PC-3 (cell line): ENCODE results near the gene APOM. TPM values are rescaled to one million over a fixed set of nuclear protein-coding genes. Genes with fewer than 3 reads are reported as not detected.

Source experiments
- ATAC-seq: fragments of 200-7000 bp; cut with Tn5 transposase; 2 replicates; pipeline ENCODE4 v1.9.1; 2020; ENCODE audit warnings: mild to moderate bottlenecking, moderate library complexity
- BruUV-seq: library from RNA; stranded (reverse); fragments of 400-500 nt; replicated peaks from 2 replicates; lab custom pipeline; 2021; lab: Mats Ljungman, UMichigan
- CTCF ChIA-PET: fragments of 300-600 bp; sonication (Branson Sonifier 250); formaldehyde crosslinking; loops from one replicate; lab custom pipeline; 2022; ENCODE audit warnings: antibody characterized with exemption; lab: Charles Lee
- POLR2A ChIA-PET: fragments of 300-600 bp; sonication (Branson Sonifier 250); formaldehyde crosslinking; loops from one replicate; lab custom pipeline; 2022; ENCODE audit warnings: antibody characterized with exemption; ENCODE audit not compliant: unreplicated experiment; lab: Charles Lee
- DNase-seq: peaks from one replicate; pipeline ENCODE4 v3.0.0-alpha.2; 2015
- H2AFZ ChIP-seq: fragments of 300-600 bp; sonication (generic); 2 replicates; pipeline ENCODE4 v1.6.0; 2016; ENCODE audit warnings: antibody characterized with exemption, low read length
- H3F3A ChIP-seq: fragments of 300-600 bp; sonication (generic); one replicate; pipeline ENCODE4 v1.6.0; 2017; ENCODE audit warnings: antibody characterized with exemption, low read length, control low read depth, mild to moderate bottlenecking; ENCODE audit not compliant: unreplicated experiment
- H3K27ac ChIP-seq: fragments of 300-600 bp; sonication (generic); 2 replicates; pipeline ENCODE4 v1.5.1; 2016; ENCODE audit warnings: mild to moderate bottlenecking, low read length
- H3K27me3 ChIP-seq: fragments of 300-600 bp; sonication (generic); 2 replicates; pipeline ENCODE4 v1.6.1; 2016; ENCODE audit warnings: low read length, mixed read lengths
- H3K36me3 ChIP-seq: fragments of 300-600 bp; sonication (generic); 2 replicates; pipeline ENCODE4 v1.6.1; 2016; ENCODE audit warnings: low read depth, mixed run types, low read length, mixed read lengths
- H3K4me1 ChIP-seq: fragments of 300-600 bp; sonication (generic); 2 replicates; pipeline ENCODE4 v1.5.1; 2016; ENCODE audit warnings: low read length; ENCODE audit not compliant: insufficient read depth
- H3K4me2 ChIP-seq: fragments of 300-600 bp; sonication (generic); 2 replicates; pipeline ENCODE4 v1.6.0; 2016; ENCODE audit warnings: low read length
- H3K4me3 ChIP-seq: fragments of 300-600 bp; sonication (generic); 2 replicates; pipeline ENCODE4 v1.5.1; 2016; ENCODE audit warnings: mild to moderate bottlenecking, low read length, mixed read lengths
- H3K79me2 ChIP-seq: fragments of 300-600 bp; sonication (generic); 2 replicates; pipeline ENCODE4 v1.6.1; 2017; ENCODE audit warnings: low read length, mixed read lengths
- H3K9ac ChIP-seq: fragments of 300-600 bp; sonication (generic); 2 replicates; pipeline ENCODE4 v1.6.0; 2016; ENCODE audit warnings: mild to moderate bottlenecking, low read length
- H3K9me2 ChIP-seq: fragments of 300-600 bp; sonication (generic); replicated peaks from 2 replicates; pipeline ENCODE4 v1.6.1; 2016; ENCODE audit warnings: mixed run types, low read length, mixed read lengths
- H3K9me3 ChIP-seq: fragments of 300-600 bp; sonication (generic); 2 replicates; pipeline ENCODE4 v1.6.1; 2016; ENCODE audit warnings: low read length, mixed read lengths
- H4K20me1 ChIP-seq: fragments of 300-600 bp; sonication (generic); 2 replicates; pipeline ENCODE4 v1.6.1; 2016; ENCODE audit warnings: low read length, mixed read lengths
- EZH2 ChIP-seq: fragments of 300-600 bp; sonication (generic); IDR thresholded peaks from one replicate; pipeline ENCODE4 v1.6.1; 2017; ENCODE audit warnings: antibody characterized with exemption, mild to moderate bottlenecking, low read length; ENCODE audit not compliant: unreplicated experiment
- EZH2phosphoT487 ChIP-seq: fragments of 300-600 bp; sonication (generic); IDR thresholded peaks from 2 replicates; pipeline ENCODE4 v1.6.1; 2018; ENCODE audit warnings: mild to moderate bottlenecking, antibody characterized with exemption, low read length, borderline replicate concordance
- intact Hi-C: fragments of 100-400 bp; cut with micrococcal nuclease; formaldehyde crosslinking; loops from 2 replicates; pipeline ENCODE4 v1.9.0; 2023
- total RNA-seq: library from RNA; depleted of rRNA; stranded (reverse); fragments of >200 nt; gene quantifications from 2 replicates; pipeline ENCODE4 v1.2.3, GENCODE V29; 2014
- TF ChIP-seq, protein P1 (sequence below): fragments of 300-600 bp; sonication (generic); conservative IDR thresholded peaks from 2 replicates; pipeline ENCODE4 v1.5.1; 2017; ENCODE audit warnings: antibody characterized with exemption, low read depth, mild to moderate bottlenecking, low read length

The APOM gene
- total RNA-seq, 1 experiment from 2014 or later = 2.2 TPM

DNA sequence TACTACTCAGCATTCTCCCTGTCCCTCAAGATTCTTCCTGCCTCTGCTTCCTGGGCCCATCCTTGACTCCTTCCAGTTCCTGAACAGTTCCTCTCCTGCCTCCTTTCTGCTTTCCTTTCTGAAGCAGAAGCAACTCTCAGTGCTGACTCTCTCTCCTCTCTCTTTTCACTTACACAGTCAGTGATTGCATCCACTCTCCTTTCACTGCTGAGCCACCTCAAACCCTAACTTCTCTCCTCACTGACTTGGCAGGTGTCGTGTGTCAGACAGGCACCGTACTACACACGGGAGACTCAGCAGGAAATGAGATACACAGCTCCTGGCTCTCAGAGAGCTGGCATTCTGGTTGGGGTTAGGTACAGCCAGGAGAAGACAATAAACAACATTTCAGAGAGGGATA lies 41.9 kb downstream of the APOM start:
- TF ChIP-seq EZH2 (no peak), EZH2phosphoT487 (no peak)
- TF ChIP-seq, protein P1, sequence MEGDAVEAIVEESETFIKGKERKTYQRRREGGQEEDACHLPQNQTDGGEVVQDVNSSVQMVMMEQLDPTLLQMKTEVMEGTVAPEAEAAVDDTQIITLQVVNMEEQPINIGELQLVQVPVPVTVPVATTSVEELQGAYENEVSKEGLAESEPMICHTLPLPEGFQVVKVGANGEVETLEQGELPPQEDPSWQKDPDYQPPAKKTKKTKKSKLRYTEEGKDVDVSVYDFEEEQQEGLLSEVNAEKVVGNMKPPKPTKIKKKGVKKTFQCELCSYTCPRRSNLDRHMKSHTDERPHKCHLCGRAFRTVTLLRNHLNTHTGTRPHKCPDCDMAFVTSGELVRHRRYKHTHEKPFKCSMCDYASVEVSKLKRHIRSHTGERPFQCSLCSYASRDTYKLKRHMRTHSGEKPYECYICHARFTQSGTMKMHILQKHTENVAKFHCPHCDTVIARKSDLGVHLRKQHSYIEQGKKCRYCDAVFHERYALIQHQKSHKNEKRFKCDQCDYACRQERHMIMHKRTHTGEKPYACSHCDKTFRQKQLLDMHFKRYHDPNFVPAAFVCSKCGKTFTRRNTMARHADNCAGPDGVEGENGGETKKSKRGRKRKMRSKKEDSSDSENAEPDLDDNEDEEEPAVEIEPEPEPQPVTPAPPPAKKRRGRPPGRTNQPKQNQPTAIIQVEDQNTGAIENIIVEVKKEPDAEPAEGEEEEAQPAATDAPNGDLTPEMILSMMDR = no peak
- no peak overlapping the region for H3K4me3 ChIP-seq
- H3K9me3 ChIP-seq = no peaks in the 10 kb centered on the region
- no peak overlapping the region for H3K4me2 ChIP-seq
- ChIA-PET POLR2A (no interaction called here), CTCF (interaction anchor here (0.6 kb wide), 1 partner anchor 1268 kb away, joined by 3 read pairs; no protein-coding TSS in a partner anchor)
- H3K9me2 ChIP-seq = no peaks in the 10 kb centered on the region
- peaks cover 3% of the 10 kb centered on the region; the same call in 1 of the 2 replicates for H3K36me3 ChIP-seq
- H2AFZ ChIP-seq = no peak overlapping the region
- no peaks in the 10 kb centered on the region for H3F3A ChIP-seq
- peak; percentile 25; the same call in 1 of the 2 replicates for ATAC-seq
- peaks cover 10% of the 10 kb centered on the region for H3K4me1 ChIP-seq
- intact Hi-C loops = no loop called here
- no peaks in the 10 kb centered on the region for H4K20me1 ChIP-seq
- no TSS peak for BruUV-seq
- H3K27me3 ChIP-seq = no peaks in the 10 kb centered on the region
- H3K27ac ChIP-seq = no peak overlapping the region
- no peak for DNase-seq
- peaks cover 20% of the 10 kb centered on the region for H3K79me2 ChIP-seq
- H3K9ac ChIP-seq = no peak overlapping the region

DNA sequence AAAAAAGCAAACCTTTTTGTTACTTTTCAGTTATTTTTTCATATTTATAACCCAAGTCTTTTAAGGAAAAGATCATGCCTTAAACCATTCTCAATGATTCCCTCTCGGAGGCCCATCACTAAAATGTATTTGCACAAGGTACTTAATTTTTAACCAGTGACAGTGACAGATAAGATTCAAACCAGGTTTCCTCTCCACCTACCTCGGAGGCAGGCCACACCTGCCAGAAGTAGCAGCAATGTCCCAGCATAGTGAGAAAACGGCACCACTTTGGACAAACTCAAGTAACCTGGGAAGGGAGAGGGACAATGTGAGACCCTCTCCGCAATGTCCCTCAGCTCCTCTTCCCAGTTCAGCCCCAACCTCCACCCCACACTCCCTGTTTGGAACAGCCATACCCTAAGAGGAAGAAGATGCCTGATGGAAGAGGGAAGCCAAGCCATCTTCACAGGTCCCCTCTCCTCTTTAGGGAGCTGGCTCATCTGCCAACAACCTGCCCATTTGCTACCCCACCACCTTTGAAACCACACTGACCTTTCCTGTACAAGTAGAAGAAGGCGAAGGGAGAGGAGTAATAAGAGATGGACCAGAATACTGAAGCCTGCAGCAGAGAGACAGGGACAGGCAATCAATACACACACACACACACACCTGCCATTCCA lies 45.2 kb downstream of the APOM start:
- Histone ChIP-seq H3K4me1 (peaks cover 10% of the 10 kb centered on the region), H2AFZ (no peak overlapping the region), H3K36me3 (peaks cover 3% of the 10 kb centered on the region; the same call in 1 of the 2 replicates), H3K9me3 (no peaks in the 10 kb centered on the region), H3K27me3 (no peaks in the 10 kb centered on the region), H3K4me2 (peak overlapping the region; percentile 95; the same call in 1 of the 2 replicates), H3K9ac (no peak overlapping the region), H3K27ac (no peak overlapping the region), H3F3A (no peaks in the 10 kb centered on the region), H4K20me1 (no peaks in the 10 kb centered on the region), H3K79me2 (peaks cover 25% of the 10 kb centered on the region), H3K4me3 (peak overlapping the region; percentile 85; the same call in 1 of the 2 replicates), H3K9me2 (no peaks in the 10 kb centered on the region)
- ChIA-PET CTCF (no interaction called here), POLR2A (interaction anchor here (0.6 kb wide), 1 partner anchor 1090 kb away, joined by 5 read pairs; no protein-coding TSS in a partner anchor)
- TF ChIP-seq EZH2 = no peak
- no peak for TF ChIP-seq EZH2phosphoT487
- TF ChIP-seq, protein P1 = no peak
- intact Hi-C loops = no loop called here
- ATAC-seq (no peak), DNase-seq (no peak)
- BruUV-seq = no TSS peak
